Measurements from ENCODE around the gene RIT2. TPM values are rescaled to one million over a fixed set of nuclear protein-coding genes. Genes with fewer than 3 reads are reported as not detected.

Gene RIT2
- total RNA-seq, 1 donor: not detected

Other genes with a start within 250 kb of the RIT2 start
- under 0.01 TPM in 1 of 2 replicates, not detected in the other for gene SYT4, start 161.8 kb upstream of the RIT2 start, total RNA-seq (ENCODE audit: low replicate concordance)